Transverse colon (tissue), 3 donors: ENCODE results near the gene CEP76.

Experiments used
- EP300 ChIP-seq: sonication (generic); formaldehyde crosslinking; IDR thresholded peaks from one replicate; pipeline ENCODE4 v1.6.1; 2017; ENCODE audit warnings: antibody characterized with exemption, low read depth
- POLR2A ChIP-seq: fragments of 450-650 bp; IDR thresholded peaks from one replicate; pipeline ENCODE4 v1.6.1; 2016; ENCODE audit warnings: antibody characterized with exemption, mild to moderate bottlenecking, moderate library complexity
- TF ChIP-seq, protein P1 (sequence below), 5 experiments: fragments of 200-600 bp in 3 of 5; fragments of 450-650 bp in 2 of 5; sonication (generic) in 3 of 5; IDR thresholded peaks; 1 replicate in 2 of 5; 2 replicates in 3 of 5; pipeline ENCODE4 v1.5.1; 2016 to 2017; ENCODE audit warnings: antibody characterized with exemption in 5 of 5, inconsistent platforms in 3 of 5, mild to moderate bottlenecking in 2 of 5, moderate library complexity in 1 of 5

DNA sequence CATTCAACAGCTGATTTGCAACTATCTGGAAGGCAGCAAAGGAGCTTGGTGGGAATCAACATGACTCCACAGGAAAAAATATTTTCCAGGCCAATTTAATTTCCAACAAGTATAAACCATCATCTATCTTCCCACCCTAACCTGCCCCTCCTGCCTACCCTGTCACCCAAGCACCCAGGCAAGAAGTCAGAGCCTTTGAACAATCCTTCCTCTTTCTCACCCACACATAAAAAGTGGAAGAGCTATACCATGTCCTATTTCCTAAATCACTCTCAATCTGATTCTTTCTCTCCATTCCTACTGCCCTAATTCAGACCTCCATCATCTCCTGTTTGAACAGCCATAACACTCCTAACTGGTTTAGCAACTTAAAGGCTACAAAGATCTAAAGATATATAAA lies 57.3 kb downstream of the CEP76 start:
- no peak for TF ChIP-seq EP300
- TF ChIP-seq, protein P1, sequence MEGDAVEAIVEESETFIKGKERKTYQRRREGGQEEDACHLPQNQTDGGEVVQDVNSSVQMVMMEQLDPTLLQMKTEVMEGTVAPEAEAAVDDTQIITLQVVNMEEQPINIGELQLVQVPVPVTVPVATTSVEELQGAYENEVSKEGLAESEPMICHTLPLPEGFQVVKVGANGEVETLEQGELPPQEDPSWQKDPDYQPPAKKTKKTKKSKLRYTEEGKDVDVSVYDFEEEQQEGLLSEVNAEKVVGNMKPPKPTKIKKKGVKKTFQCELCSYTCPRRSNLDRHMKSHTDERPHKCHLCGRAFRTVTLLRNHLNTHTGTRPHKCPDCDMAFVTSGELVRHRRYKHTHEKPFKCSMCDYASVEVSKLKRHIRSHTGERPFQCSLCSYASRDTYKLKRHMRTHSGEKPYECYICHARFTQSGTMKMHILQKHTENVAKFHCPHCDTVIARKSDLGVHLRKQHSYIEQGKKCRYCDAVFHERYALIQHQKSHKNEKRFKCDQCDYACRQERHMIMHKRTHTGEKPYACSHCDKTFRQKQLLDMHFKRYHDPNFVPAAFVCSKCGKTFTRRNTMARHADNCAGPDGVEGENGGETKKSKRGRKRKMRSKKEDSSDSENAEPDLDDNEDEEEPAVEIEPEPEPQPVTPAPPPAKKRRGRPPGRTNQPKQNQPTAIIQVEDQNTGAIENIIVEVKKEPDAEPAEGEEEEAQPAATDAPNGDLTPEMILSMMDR (IDR thresholded peaks at IDR 0.05): no peak
- no peak for TF ChIP-seq POLR2A
